Measurements from ENCODE around the gene ANXA5.
"Not testable (repeated sequence)": the region's sequence is repeated elsewhere in the genome, so short reads cannot be mapped to it uniquely, and the experiment has no call there.

The ANXA5 gene

GRCh38 chr4:121679267-121679666, 17.5 kb downstream of the ANXA5 start:
- no peak for DNase-seq (ENCODE audit: low spot score)

GRCh38 chr4:121677524-121677923, 19.3 kb downstream of the ANXA5 start:
- no peak for DNase-seq (ENCODE audit: low spot score)

GRCh38 chr4:121676345-121677075, 20.3 kb downstream of the ANXA5 start:
- DNase-seq (ENCODE audit: low spot score) = no peak

GRCh38 chr4:121675715-121676114, 21.1 kb downstream of the ANXA5 start:
- no peak for DNase-seq (ENCODE audit: low spot score)

- DNase-seq (ENCODE audit: low spot score) = no peak
These were observed 22.1 kb downstream of the ANXA5 start for GRCh38 chr4:121674696-121675095.

GRCh38 chr4:121674191-121674590, 22.6 kb downstream of the ANXA5 start:
- no peak for DNase-seq (ENCODE audit: low spot score)

GRCh38 chr4:121669163-121669550, 27.6 kb downstream of the ANXA5 start:
- no peak for DNase-seq (ENCODE audit: low spot score)

GRCh38 chr4:121668368-121669162, 28.2 kb downstream of the ANXA5 start:
- DNase-seq (ENCODE audit: low spot score) = no peak

GRCh38 chr4:121666091-121666679, 30.6 kb downstream of the ANXA5 start:
- DNase-seq (ENCODE audit: low spot score) = no peak

GRCh38 chr4:121665371-121665770, 31.4 kb downstream of the ANXA5 start:
- no peak for DNase-seq (ENCODE audit: low spot score)

GRCh38 chr4:121662225-121662624, 34.6 kb downstream of the ANXA5 start:
- no peak for DNase-seq (ENCODE audit: low spot score)

GRCh38 chr4:121660175-121660933, 36.4 kb downstream of the ANXA5 start:
- DNase-seq (ENCODE audit: low spot score) = not testable (repeated sequence)

GRCh38 chr4:121658125-121658524, 38.7 kb downstream of the ANXA5 start:
- no peak for DNase-seq (ENCODE audit: low spot score)

GRCh38 chr4:121656269-121656641, 40.5 kb downstream of the ANXA5 start:
- no peak for DNase-seq (ENCODE audit: low spot score)

GRCh38 chr4:121655320-121656268, 41.2 kb downstream of the ANXA5 start:
- DNase-seq (ENCODE audit: low spot score) = no peak

- no peak for DNase-seq (ENCODE audit: low spot score)
These were observed 42.0 kb downstream of the ANXA5 start for GRCh38 chr4:121654738-121655137.

- DNase-seq (ENCODE audit: low spot score) = no peak
These were observed 42.8 kb downstream of the ANXA5 start for GRCh38 chr4:121653986-121654385.

- DNase-seq (ENCODE audit: low spot score) = no peak
These were observed 43.6 kb downstream of the ANXA5 start for GRCh38 chr4:121653214-121653613.

GRCh38 chr4:121651597-121651996, 45.2 kb downstream of the ANXA5 start:
- no peak for DNase-seq (ENCODE audit: low spot score)

- no peak for DNase-seq (ENCODE audit: low spot score)
These were observed 46.0 kb downstream of the ANXA5 start for GRCh38 chr4:121650741-121651140.

- no peak for DNase-seq (ENCODE audit: low spot score)
These were observed 48.3 kb downstream of the ANXA5 start for GRCh38 chr4:121648516-121648915.
